HL-60/S4 (cell line): ENCODE results near the gene PHKA2.
"Not testable (repeated sequence)": the region's sequence is repeated elsewhere in the genome, so short reads cannot be mapped to it uniquely, and the experiment has no call there.

Experiments used
- in situ Hi-C: fragments of 300-500 bp; cut with MboI; formaldehyde crosslinking; loops from 2 replicates; pipeline ENCODE4 v1.14.3; 2022; ENCODE audit warnings: low sequenced_read_pairs

PHKA2 gene, protein sequence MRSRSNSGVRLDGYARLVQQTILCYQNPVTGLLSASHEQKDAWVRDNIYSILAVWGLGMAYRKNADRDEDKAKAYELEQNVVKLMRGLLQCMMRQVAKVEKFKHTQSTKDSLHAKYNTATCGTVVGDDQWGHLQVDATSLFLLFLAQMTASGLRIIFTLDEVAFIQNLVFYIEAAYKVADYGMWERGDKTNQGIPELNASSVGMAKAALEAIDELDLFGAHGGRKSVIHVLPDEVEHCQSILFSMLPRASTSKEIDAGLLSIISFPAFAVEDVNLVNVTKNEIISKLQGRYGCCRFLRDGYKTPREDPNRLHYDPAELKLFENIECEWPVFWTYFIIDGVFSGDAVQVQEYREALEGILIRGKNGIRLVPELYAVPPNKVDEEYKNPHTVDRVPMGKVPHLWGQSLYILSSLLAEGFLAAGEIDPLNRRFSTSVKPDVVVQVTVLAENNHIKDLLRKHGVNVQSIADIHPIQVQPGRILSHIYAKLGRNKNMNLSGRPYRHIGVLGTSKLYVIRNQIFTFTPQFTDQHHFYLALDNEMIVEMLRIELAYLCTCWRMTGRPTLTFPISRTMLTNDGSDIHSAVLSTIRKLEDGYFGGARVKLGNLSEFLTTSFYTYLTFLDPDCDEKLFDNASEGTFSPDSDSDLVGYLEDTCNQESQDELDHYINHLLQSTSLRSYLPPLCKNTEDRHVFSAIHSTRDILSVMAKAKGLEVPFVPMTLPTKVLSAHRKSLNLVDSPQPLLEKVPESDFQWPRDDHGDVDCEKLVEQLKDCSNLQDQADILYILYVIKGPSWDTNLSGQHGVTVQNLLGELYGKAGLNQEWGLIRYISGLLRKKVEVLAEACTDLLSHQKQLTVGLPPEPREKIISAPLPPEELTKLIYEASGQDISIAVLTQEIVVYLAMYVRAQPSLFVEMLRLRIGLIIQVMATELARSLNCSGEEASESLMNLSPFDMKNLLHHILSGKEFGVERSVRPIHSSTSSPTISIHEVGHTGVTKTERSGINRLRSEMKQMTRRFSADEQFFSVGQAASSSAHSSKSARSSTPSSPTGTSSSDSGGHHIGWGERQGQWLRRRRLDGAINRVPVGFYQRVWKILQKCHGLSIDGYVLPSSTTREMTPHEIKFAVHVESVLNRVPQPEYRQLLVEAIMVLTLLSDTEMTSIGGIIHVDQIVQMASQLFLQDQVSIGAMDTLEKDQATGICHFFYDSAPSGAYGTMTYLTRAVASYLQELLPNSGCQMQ

DNA sequence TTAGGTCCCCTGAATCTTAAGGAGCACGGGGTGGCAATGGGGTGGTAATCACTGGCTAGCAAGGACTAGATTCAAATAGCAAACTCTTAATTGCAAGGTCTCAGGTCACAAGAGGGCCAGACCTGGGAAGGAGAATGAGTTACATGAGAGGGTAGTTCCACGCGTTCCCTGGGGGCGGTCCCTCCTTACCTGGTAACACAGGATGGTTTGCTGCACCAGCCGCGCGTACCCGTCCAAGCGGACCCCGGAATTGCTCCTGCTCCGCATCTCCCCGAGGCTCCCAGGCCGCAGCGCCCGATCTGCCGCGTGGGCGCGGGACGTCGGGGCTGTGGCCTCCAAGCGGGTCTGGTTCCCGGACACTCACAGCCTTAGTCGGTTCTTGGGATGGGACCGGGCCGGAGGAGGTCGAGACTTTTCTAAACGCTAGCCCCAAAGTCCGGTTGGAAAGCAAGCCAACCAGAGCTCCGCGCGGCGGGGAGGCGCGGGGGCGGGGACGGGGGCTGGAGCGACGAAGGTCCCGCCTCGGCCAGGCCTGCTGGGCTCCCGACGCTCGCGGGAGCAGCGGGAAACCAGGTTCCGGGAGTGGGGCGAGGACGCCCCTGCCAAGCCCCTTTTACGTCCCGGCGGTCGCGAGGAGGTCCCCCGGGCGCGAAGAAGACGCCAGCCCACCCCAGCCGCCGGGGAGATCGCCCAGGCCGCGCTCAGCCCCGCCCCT lies at the start of gene PHKA2:
Gene PHKA2 (minus strand): TSS at position 449 of the 715 bp plus-strand sequence. CDS start 182 bp downstream, at position 267.
- in situ Hi-C loops: no loop called here

DNA sequence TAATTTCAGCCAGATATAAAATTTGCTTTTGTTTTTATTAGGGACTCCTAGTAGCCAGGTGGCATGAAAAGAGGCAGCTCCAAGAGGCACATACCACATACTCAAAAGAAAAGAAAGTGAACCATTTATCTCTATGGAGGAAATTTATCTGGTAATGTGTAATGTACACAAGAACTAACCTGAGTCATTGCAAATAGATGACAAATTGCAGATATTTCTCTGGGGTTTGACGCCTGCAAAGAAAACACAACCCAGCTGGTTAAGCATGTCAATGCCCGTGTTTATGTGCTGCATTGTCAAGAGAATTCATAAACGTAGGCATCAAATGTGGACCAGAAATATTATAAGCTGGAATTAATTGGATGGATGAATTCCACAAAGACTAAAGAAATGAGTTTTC lies 46.9 kb upstream of the PHKA2 start:
- in situ Hi-C loops: no loop called here

DNA sequence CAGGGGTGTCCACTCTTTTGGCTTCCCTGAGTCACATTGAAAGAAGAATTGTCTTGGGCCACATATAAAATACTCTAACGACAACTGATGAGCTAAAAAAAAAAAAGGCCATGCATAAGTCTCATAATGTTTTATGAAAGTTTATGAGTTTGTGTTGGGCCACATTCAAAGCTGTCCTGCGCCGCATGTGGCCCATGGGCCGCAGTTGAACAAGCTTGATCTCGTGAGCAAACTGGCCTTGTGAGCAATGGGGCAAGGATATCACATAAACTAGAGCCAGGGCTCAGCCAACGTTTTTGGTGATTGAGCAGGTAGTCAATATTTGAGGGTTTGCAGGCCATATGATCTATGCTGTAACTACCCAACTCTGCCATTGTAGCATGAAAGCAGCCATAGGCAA lies 44.6 kb upstream of the PHKA2 start:
- in situ Hi-C loops: no loop called here

DNA sequence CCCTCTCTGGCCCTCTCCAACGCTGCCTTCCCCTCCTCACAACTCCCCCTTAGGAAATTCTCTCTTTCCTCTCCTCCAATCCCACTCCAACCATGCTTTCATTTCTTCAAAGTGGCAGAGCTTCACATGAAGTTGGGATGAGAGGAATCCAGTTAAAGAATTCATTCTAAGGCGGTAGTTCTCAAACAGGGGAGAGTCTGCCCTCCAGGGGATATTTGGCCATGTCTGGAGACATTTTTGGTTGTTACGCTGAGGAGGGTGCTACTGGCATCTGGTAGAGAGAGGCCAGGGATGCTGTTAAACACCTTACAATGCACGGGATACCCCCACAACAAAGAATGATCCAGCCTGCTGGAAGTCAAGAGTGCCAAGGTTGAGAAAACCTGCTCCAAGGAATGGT lies 40.5 kb upstream of the PHKA2 start:
- in situ Hi-C loops: no loop called here

DNA sequence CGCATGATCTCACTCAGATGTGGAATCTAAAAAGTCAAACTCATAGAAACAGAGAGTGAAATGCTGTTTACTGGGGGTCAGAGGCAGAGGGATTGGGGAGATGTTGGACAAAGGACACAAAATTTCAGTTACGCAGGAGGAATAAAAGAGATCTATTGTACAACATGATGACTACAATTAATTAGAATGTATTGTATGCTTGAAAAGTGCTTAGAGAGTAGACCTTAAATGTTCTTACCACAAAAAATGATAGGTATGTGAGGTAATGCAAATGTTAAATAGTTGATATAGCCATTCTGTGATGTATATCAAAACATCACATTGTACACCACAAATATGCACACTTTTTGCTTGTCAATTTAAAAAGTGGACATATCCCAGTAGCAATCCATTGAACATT lies 36.1 kb upstream of the PHKA2 start:
- in situ Hi-C loops: no loop called here

DNA sequence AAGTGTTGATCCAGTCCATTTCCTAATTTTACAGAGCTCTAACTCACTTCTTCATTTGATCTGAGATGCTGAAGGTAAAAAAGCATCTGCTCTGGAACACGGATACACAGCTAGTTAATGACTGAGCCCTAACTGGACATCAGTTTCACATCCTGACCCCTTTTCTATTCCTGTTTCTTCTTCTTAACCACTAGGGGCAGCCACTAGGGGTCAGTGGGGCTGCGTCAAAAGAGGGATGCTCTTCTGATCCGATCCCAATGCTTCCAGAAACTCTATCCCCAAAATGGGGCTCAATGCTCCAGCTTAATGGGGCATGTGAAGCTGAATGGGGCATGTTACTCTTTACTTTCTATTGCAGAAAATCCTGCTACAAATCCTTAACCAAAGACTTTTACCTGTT lies 33.4 kb upstream of the PHKA2 start:
- in situ Hi-C loops: no loop called here

DNA sequence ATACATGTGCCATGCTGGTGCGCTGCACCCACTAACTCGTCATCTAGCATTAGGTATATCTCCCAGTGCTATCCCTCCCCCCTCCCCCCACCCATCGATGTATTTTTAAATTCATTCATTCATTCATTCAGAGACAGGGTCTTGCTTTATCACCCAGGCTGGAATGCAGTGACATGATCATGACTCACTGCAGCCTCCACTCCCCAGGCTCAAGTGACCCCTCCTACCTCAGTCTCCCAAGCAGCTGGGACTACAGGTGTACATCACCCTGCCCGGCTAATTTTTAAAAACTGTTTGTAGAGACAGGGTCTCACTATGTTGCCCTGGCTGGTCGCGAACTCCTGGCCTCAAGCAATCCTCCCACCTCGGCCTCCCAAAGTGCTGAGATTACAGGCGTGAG lies 32.7 kb upstream of the PHKA2 start:
- in situ Hi-C loops: not testable (repeated sequence)

DNA sequence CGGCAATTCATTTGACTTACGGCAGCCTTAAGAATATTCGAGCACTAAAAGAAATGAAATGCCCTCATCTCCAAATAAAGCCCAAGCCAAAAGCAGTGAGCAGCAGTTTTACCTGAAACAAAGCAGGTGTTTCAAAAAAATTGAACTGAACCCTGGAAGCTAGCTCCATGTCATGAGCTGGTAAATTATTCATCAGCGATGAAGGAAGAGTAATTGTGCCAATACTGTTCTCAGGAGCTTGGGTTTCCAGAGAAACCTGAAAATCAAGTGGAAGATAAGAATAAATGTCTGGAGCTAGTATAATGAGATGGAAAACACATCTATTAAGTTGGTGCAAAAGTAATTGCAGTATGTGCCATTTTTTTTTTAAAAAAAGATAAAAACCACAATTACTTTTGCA lies 24.0 kb upstream of the PHKA2 start:
- in situ Hi-C loops: no loop called here

DNA sequence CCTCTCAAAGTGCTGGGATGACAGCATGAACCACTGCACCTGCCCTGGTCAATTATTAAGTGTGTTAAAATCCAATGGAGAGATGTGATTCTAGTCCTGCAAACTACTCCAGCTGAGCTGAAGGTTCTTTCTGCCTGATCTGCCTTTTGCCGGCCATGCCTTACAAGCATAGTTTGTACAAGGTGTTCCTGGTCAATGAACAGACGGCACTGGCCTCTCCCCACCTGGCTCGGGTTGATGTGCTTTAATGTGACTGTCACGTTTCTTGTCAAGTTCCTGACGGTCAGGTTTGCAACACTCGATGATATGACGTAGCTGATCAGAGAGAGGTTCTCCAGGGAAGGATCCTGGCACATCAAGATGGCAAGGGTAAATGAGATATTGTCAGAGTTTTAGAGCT lies 23.1 kb upstream of the PHKA2 start:
- in situ Hi-C loops: no loop called here

DNA sequence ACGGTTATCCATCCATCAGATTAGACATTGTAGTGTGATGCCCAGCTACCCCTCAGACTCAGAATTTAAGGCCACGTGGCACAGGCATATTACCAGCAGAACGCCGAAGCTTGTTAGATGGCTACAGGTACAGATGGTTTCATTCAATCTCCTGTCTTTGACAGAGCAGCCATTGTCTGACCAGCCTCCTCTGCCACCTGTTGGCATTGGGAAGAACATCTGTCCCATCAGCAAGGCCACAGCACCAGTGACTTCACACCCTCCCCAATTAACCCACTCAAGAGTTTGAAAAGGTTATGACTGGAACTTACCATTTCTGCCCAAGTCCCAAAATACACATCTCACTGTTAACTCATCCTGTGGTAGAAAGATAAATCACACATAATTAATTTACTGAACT lies 22.0 kb upstream of the PHKA2 start:
- in situ Hi-C loops: no loop called here

DNA sequence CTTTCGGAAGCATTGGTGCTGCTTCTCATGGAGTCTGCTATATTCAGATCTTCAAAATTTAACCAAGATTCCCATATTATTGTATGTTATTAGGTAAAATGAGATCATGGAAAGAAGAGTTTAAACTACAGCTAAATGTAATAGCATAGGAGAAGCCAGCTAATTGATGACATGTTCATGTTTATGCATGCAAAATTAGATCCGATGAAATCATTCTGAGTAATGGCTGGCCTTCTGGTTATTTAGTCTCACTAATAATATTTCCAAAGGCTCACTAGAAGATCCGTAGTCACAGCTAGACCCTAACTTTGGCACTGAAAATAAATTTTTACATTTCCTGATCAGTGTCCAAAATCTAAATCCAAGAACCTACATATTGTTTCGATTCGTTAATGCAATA lies 19.8 kb upstream of the PHKA2 start:
- in situ Hi-C loops: no loop called here

DNA sequence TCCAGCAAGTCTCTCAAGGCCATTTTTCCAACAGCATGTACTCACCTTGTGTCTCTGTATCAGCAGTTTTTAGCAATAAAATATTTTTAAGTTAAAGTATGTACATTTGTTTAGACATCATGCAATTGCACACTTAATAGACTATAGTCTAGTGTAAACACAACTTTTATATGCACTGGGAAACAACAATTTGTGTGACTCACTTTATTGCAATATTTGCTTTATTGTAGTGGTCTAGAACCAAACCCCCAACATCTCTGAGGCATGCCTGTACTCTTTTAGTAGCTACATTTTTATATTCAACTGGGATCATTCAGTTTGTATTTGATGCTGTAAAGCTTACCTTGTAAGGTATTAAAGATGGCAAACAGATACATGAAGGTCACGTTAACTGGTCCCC lies 14.7 kb upstream of the PHKA2 start:
- in situ Hi-C loops: no loop called here

DNA sequence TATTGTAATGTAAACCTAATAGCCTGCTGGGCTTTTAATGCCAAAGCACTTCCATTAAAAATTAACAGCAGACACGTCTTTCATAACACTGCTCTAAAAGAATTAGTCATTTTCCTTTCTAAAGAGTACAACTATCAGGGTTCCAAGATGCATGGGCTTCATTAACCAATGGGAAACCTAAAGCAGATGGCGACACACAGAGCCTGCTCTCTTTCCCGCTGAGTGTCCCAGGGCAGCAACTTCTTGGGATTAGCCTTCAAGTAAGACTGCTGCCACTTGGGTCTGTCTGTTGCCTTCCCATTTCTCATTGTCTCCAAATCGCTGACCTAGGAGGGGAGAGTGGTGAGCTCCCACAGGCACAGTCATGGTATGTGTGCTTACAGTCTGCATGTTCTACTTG lies 14.0 kb upstream of the PHKA2 start:
- in situ Hi-C loops: no loop called here

DNA sequence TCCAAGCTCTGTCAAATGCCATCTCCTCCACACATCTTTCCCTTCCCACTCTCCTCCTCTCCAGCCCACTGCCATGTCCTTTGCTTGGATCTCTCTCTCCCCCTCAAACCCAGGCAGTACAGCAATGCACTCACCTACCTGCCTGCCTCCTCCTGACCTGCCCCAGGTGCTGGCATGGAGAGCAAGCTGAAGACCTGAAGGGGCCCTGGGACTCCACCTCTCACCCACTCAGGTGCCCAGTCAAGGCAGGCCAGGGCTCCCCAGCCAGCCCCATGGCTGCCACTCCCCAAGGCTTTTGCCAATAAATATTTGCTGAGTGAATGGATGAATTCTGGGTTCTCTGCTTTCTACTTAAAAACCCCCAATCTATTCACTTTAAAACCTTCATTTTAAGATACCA lies 12.6 kb upstream of the PHKA2 start:
- in situ Hi-C loops: no loop called here

DNA sequence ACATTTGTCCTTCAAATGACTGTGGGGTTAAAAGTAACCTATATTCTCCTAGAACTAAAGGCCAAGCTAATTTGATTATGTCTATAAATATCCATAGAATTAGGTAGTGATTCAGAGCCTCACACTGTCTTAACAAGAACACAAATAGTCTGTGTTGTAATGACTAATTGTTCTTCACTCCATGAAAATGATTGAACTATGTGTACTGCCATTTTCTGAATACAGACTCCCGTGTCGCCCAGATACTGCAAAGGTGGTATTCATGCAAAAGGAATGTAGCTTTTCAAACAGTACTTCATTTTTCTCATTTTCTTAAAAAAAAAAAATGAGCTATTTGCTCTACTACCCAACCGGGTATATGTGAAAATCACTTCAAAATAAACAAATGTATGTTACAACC lies 11.3 kb upstream of the PHKA2 start:
- in situ Hi-C loops: no loop called here

DNA sequence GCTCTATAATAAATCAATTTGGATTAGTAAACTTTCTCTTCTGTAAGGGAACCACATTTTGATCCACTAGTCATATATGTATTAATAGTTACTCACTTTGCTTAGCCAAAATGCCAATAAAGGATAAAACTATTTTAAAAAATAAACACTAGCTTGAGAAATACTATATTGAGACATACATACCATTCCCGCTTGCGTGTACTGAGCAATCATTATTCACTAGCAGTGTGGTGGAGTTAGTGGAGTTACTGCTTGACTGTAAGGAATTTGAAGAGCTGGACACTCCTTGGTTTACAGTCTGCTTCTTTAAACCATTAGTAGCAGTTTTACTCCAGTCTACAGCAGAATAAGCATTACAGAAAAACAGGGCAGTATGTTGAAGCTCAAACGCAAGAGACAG lies 10.8 kb upstream of the PHKA2 start:
- in situ Hi-C loops: no loop called here

DNA sequence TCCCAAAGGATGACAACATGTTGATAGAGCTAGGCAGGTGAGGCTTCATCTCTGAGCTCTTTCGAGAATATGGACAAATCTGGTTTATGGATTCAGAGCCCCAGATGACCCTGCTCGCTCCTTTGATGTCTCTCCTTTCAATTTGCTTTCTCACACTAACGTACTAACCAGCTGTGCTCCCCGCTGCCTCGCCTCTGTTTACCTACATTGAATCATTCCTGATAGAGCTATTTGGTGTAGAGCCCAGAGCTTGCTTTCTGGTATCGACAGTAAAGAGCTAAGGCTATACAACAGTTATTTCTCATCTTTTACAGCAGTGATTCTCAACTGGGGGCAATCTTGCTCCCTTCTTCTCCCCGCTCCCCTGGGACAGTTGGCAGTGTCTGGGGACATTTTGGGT lies 8.9 kb upstream of the PHKA2 start:
- in situ Hi-C loops: no loop called here

DNA sequence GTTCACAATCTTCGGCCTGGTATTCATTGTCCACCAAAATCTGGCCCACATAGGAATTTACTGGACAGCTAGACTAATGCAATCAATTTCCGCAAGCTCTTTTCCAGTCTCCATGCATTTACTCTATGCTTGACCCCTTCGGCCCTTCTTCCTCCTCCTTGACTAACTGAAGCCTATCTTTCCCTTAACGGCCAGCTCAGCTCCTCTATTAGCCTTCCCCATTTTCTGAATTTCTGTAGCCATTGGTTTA lies 1.2 kb upstream of the PHKA2 start:
- in situ Hi-C loops: no loop called here

DNA sequence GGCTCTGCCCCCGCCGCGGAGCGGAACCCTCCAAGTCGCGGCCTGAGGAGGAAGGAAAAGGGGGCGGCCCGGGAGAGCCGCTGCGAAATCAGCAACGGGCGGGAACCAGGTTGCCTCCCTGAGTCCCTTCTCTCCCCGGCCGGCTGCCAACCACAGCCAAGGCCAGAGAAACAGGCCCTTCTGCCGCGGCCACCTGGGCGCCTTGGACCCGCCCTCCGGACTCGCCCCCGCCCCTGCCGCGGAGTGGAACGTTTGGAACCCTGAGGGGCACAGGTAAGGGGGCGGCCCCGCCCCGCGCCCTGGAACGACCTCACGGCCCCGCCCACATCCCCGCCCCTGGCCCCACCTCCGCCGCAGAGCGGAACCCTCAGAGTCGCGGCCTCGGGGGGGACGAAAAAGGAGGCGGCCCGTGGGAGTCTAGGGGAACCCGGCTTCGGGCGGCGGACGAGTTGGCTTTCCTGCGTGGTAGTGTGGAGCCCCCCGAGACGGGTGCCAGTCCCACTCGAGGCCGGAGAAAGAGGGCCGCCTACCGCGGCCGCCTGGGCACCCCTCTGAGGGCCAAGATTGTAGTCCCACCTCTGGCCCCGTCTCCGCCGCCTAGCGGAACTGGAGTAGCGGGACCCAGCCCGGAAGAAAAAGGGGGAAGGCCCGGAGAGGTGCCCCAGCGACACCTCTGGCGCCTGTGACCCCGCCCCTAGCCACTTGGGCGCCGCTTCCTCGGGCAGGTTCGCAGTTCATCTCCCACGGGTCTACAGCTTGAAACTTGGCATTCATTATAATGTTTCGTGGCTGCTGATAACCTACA lies 669 bp upstream of the PHKA2 start:
- in situ Hi-C loops: no loop called here

DNA sequence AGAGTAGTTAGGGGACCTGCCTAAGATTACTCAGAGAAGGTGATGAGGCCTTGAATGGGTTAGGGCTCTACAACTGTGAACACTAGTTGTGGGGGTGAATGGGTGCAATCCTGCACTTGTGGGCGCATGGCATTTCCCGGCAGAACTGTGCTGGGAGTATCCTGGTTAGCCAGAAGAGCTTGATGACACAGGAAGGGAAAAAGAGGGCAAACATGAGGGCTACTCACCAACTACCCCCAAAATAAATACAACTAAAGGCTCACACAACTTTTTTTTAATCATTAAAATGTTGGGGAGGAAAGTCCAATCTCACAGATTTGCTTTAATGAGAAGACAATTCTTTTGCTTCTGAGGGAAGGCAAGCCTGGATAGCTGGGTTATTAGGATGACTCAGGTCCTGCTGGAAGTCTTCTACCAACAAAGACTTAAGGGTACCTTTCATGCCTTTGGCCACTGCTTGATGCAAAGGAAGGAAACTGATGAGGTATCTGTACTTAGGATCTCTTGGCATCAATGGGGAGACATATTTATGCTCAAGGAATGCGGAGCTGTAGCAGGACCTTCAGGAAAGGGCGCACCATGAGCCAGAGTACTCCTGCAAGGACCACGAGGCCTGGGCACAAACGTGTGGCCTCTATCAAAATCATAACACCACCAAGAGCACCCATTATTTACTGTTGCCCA lies 2.6 kb downstream of the PHKA2 start:
- in situ Hi-C loops: no loop called here
